ENCODE results near the gene TIAM2.

GRCh38 chr6:155200012-155200411, 204.9 kb downstream of the TIAM2 start:
- TF ChIP-seq CTCF (IDR thresholded peaks at IDR 0.05; ENCODE audit: low read length), result no peak
- TF ChIP-seq EZH2phosphoT487 (IDR thresholded peaks at IDR 0.05; ENCODE audit: low read length), result no peak

Measured in MM.1S (cell line).